Thoracic aorta (tissue), 2 donors: Measurements from ENCODE around the gene CALN1. TPM values are rescaled to one million over a fixed set of nuclear protein-coding genes. Genes with fewer than 3 reads are reported as not detected.
"Not testable (repeated sequence)": the region's sequence is repeated elsewhere in the genome, so short reads cannot be mapped to it uniquely, and the experiment has no call there.

ENCODE experiments used
- ATAC-seq: fragments of 150-250 bp; one replicate; pipeline ENCODE4 v1.8.0; 2017; ENCODE audit warnings: low read depth; ENCODE audit not compliant: insufficient number of reproducible peaks, low FRiP score
- DNase-seq: peaks from one replicate; pipeline ENCODE4 v3.0.0-alpha.2; 2020; ENCODE audit warnings: low spot score
- H3K27ac ChIP-seq, 2 donors: fragments of 200-600 bp; sonication (generic); 1 replicate in 1 of 2; 2 replicates in 1 of 2; pipeline ENCODE4 v1.5.1; 2016; ENCODE audit warnings: mild to moderate bottlenecking in 2 of 2, moderate library complexity in 2 of 2
- H3K27me3 ChIP-seq: fragments of 200-600 bp; sonication (generic); replicated peaks from 2 replicates; pipeline ENCODE4 v1.6.0; 2016; ENCODE audit warnings: mild to moderate bottlenecking; ENCODE audit not compliant: insufficient read depth
- H3K36me3 ChIP-seq: fragments of 200-600 bp; sonication (generic); one replicate; pipeline ENCODE4 v1.5.1; 2016
- H3K4me1 ChIP-seq, 2 donors: fragments of 200-600 bp; sonication (generic); 1 replicate in 1 of 2; 2 replicates in 1 of 2; pipeline versions ENCODE4 v1.5.1 to v1.6.0; 2016; ENCODE audit warnings: low read depth in 2 of 2, mild to moderate bottlenecking in 1 of 2; ENCODE audit not compliant: control insufficient read depth in 1 of 2
- H3K4me3 ChIP-seq: fragments of 200-600 bp; sonication (generic); 2 replicates; pipeline ENCODE4 v1.5.1; 2016; ENCODE audit warnings: mild to moderate bottlenecking
- H3K9me3 ChIP-seq: fragments of 200-600 bp; sonication (generic); 2 replicates; pipeline ENCODE4 v1.5.1; 2016
- CTCF ChIP-seq: fragments of 200-600 bp; sonication (generic); IDR thresholded peaks from one replicate; pipeline ENCODE4 v1.5.1; 2019; ENCODE audit warnings: antibody characterized with exemption
- total RNA-seq, 2 donors: library from RNA; depleted of rRNA; stranded (reverse); fragments of >200 nt; gene quantifications; one replicate each; pipeline versions ENCODE4 v1.1.0 to v1.2.3, GENCODE V29; 2016

The CALN1 gene
- total RNA-seq, 2 donors from 2014 or later: not detected

- H3K9me3 ChIP-seq: no peaks in the 10 kb centered on the region
- no peaks in the 10 kb centered on the region for H3K36me3 ChIP-seq
- no peaks in the 10 kb centered on the region for H3K27me3 ChIP-seq
- ATAC-seq: no peak
- no peak overlapping the region for H3K4me3 ChIP-seq
- DNase-seq: no peak
- no peak for TF ChIP-seq CTCF
- no peak overlapping the region for H3K27ac ChIP-seq
- H3K4me1 ChIP-seq: no peaks in the 10 kb centered on the region
Measured at GRCh38 chr7:72211175-72211574, 201.0 kb downstream of the CALN1 start.

GRCh38 chr7:72209006-72209405 is 203.1 kb downstream of the CALN1 start:
- not testable (repeated sequence) for H3K4me3 ChIP-seq, H3K27me3 ChIP-seq, H3K27ac ChIP-seq, H3K4me1 ChIP-seq, H3K9me3 ChIP-seq, DNase-seq, ATAC-seq, H3K36me3 ChIP-seq

GRCh38 chr7:72196176-72196575 is 216.0 kb downstream of the CALN1 start:
- Histone ChIP-seq H3K27ac (no peak overlapping the region), H3K27me3 (no peaks in the 10 kb centered on the region), H3K36me3 (no peaks in the 10 kb centered on the region), H3K9me3 (no peaks in the 10 kb centered on the region), H3K4me3 (no peak overlapping the region), H3K4me1 (no peaks in the 10 kb centered on the region)
- no peak for DNase-seq
- ATAC-seq: no peak
- TF ChIP-seq CTCF: no peak

- H3K27ac ChIP-seq: no peak overlapping the region
- no peak for TF ChIP-seq CTCF
- no peak for ATAC-seq
- no peaks in the 10 kb centered on the region for H3K9me3 ChIP-seq
- no peak for DNase-seq
- H3K27me3 ChIP-seq: no peaks in the 10 kb centered on the region
- no peak overlapping the region for H3K4me3 ChIP-seq
- no peaks in the 10 kb centered on the region for H3K36me3 ChIP-seq
- no peaks in the 10 kb centered on the region for H3K4me1 ChIP-seq
Measured at GRCh38 chr7:72190919-72191318, 221.2 kb downstream of the CALN1 start.

GRCh38 chr7:72190146-72190545 is 222.0 kb downstream of the CALN1 start:
- TF ChIP-seq CTCF: no peak
- no peaks in the 10 kb centered on the region for H3K4me1 ChIP-seq
- H3K9me3 ChIP-seq: no peaks in the 10 kb centered on the region
- DNase-seq (no peak), ATAC-seq (no peak)
- H3K36me3 ChIP-seq: no peaks in the 10 kb centered on the region
- no peaks in the 10 kb centered on the region for H3K27me3 ChIP-seq
- no peak overlapping the region for H3K27ac ChIP-seq
- no peak overlapping the region for H3K4me3 ChIP-seq

- H3K9me3 ChIP-seq: no peaks in the 10 kb centered on the region
- no peak for ATAC-seq
- no peaks in the 10 kb centered on the region for H3K36me3 ChIP-seq
- H3K27me3 ChIP-seq: no peaks in the 10 kb centered on the region
- H3K4me3 ChIP-seq: no peak overlapping the region
- H3K4me1 ChIP-seq: no peaks in the 10 kb centered on the region
- H3K27ac ChIP-seq: no peak overlapping the region
- no peak for DNase-seq
- TF ChIP-seq CTCF: no peak
Measured at GRCh38 chr7:72187179-72187578, 225.0 kb downstream of the CALN1 start.
